ENCODE measurements around the gene SUOX. TPM values are rescaled to one million over a fixed set of nuclear protein-coding genes. Genes with fewer than 3 reads are reported as not detected.

Gene SUOX
- total and polyA plus RNA-seq, 4 donors, result 17.3 to 39.3 (median 33.0) TPM

DNA sequence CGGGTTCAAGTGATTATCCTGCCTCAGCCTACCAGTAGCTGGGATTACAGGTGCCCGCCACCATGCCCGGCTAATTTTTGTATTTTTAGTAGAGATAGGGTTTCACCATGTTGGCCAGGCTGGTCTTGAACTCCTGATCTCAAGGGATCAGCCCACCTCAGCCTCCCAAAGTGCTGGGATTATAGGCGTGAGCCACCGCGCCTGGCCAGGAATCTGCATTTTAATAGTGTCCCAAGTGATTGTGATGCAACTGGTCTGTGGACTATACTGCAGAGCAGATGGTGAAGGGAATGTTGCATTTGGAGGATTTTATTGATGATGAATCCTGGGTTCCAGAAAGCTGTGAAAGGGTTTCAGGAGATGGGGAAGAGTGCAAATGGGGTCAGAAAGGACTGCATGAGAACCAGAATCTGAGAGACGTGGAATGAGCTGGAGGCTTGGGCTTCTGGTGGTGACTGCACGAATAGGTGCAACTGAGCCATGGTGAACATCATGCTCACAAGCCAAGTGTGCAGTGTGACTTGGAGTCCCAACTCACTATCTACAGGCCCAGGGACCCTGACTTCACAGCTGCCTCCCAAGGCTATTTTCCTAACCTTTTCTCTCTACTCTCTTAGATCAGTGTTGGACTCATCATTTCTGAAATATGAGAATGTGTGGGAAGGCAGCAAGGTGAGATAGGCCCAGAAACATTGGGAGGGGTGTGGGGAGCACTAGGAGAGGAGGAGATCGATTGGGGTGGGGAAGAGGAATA is 49.1 kb downstream of the SUOX start:
- H3K27ac ChIP-seq (ENCODE audit: low read depth in 1 of 2, low read length in 2 of 2), result no peak overlapping the region
- H3K9ac ChIP-seq (ENCODE audit: low read depth in 1 of 2, low read length in 2 of 2), result no peak overlapping the region
- peaks cover 4 to 24% (median 16%) of the 10 kb centered on the region in 4 donors for H3K36me3 ChIP-seq (ENCODE audit: control insufficient read depth in 4 of 4, insufficient read depth in 3 of 4, low read depth in 1 of 4, low read length in 3 of 4)
- H3K4me1 ChIP-seq (ENCODE audit: control insufficient read depth in 4 of 4, insufficient read depth in 4 of 4, low read length in 3 of 4), result peaks cover 0 to 18% (median 10%) of the 10 kb centered on the region in 4 donors
- no peak overlapping the region for H3K4me3 ChIP-seq (ENCODE audit: low read depth in 1 of 3, low read length in 3 of 3)
- TF ChIP-seq, protein P1, sequence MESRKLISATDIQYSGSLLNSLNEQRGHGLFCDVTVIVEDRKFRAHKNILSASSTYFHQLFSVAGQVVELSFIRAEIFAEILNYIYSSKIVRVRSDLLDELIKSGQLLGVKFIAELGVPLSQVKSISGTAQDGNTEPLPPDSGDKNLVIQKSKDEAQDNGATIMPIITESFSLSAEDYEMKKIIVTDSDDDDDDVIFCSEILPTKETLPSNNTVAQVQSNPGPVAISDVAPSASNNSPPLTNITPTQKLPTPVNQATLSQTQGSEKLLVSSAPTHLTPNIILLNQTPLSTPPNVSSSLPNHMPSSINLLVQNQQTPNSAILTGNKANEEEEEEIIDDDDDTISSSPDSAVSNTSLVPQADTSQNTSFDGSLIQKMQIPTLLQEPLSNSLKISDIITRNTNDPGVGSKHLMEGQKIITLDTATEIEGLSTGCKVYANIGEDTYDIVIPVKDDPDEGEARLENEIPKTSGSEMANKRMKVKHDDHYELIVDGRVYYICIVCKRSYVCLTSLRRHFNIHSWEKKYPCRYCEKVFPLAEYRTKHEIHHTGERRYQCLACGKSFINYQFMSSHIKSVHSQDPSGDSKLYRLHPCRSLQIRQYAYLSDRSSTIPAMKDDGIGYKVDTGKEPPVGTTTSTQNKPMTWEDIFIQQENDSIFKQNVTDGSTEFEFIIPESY (IDR thresholded peaks at IDR 0.05), result no peak
- TF ChIP-seq, protein P2, sequence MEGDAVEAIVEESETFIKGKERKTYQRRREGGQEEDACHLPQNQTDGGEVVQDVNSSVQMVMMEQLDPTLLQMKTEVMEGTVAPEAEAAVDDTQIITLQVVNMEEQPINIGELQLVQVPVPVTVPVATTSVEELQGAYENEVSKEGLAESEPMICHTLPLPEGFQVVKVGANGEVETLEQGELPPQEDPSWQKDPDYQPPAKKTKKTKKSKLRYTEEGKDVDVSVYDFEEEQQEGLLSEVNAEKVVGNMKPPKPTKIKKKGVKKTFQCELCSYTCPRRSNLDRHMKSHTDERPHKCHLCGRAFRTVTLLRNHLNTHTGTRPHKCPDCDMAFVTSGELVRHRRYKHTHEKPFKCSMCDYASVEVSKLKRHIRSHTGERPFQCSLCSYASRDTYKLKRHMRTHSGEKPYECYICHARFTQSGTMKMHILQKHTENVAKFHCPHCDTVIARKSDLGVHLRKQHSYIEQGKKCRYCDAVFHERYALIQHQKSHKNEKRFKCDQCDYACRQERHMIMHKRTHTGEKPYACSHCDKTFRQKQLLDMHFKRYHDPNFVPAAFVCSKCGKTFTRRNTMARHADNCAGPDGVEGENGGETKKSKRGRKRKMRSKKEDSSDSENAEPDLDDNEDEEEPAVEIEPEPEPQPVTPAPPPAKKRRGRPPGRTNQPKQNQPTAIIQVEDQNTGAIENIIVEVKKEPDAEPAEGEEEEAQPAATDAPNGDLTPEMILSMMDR (IDR thresholded peaks at IDR 0.05; ENCODE audit: low read depth, low read length, missing input control), result no peak
- no peaks in the 10 kb centered on the region for H3K9me3 ChIP-seq (ENCODE audit: control insufficient read depth in 4 of 4, low read length in 3 of 4)
- DNase-seq (ENCODE audit: low spot score), result no peak
- no peaks in the 10 kb centered on the region for H3K27me3 ChIP-seq (ENCODE audit: control insufficient read depth in 4 of 4, insufficient read depth in 4 of 4, low read length in 3 of 4)
- 85% methylated on average over 9 of the region's 9 CpGs for WGBS

DNA sequence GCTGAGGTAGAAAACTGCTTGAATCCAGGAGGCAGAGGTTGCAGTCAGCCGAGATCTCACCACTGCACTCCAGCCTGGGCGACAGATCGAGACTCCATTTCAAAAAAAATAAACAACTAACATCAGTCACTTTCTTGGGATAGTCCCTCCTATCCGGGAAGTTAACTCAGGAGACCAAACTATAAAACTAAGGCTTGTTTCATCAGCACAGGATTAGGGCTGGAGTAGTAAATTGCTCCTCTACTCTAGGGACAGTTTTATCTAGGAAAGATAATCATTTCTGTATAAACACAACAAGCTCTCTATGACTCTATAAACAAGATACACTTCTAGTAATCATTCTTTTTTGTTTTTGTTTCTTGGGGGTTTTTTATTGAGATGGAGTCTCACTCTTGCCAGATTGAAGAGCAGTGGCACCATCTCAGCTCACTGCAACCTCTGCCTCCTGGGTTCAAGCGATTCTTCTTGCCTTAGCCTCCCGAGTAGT is 56.4 kb downstream of the SUOX start:
- WGBS, result 93% methylated on average over 6 of the region's 6 CpGs
- Histone ChIP-seq H3K4me3 (ENCODE audit: low read depth in 1 of 3, low read length in 3 of 3) (no peak overlapping the region), H3K9ac (ENCODE audit: low read depth in 1 of 2, low read length in 2 of 2) (no peak overlapping the region), H3K36me3 (ENCODE audit: control insufficient read depth in 4 of 4, insufficient read depth in 3 of 4, low read depth in 1 of 4, low read length in 3 of 4) (no peaks in the 10 kb centered on the region), H3K27ac (ENCODE audit: low read depth in 1 of 2, low read length in 2 of 2) (no peak overlapping the region), H3K27me3 (ENCODE audit: control insufficient read depth in 4 of 4, insufficient read depth in 4 of 4, low read length in 3 of 4) (no peaks in the 10 kb centered on the region), H3K9me3 (ENCODE audit: control insufficient read depth in 4 of 4, low read length in 3 of 4) (no peaks in the 10 kb centered on the region), H3K4me1 (ENCODE audit: control insufficient read depth in 4 of 4, insufficient read depth in 4 of 4, low read length in 3 of 4) (no peaks in the 10 kb centered on the region)
- DNase-seq (ENCODE audit: low spot score), result no peak
- TF ChIP-seq JUND (IDR thresholded peaks at IDR 0.05) (no peak), EGR1 (IDR thresholded peaks at IDR 0.05; ENCODE audit: low read depth in 2 of 2) (no peak), GABPA (IDR thresholded peaks at IDR 0.05 in 1 of 2, conservative IDR thresholded peaks at IDR 0.05 in 1 of 2) (no peak)
- TF ChIP-seq, protein P1 (IDR thresholded peaks at IDR 0.05), result no peak
- TF ChIP-seq, protein P3, sequence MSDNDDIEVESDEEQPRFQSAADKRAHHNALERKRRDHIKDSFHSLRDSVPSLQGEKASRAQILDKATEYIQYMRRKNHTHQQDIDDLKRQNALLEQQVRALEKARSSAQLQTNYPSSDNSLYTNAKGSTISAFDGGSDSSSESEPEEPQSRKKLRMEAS (IDR thresholded peaks at IDR 0.05), result no peak

Other genes with a start within 250 kb of the SUOX start
- 10 to 100 TPM; 19.1 to 29.5 TPM for gene SARNP, start 179.6 kb upstream of the SUOX start, total RNA-seq
- 10 to 100 TPM; 21.7 to 34.2 TPM for gene SARNP, start 179.6 kb upstream of the SUOX start, polyA plus RNA-seq
- gene ORMDL2, start 179.2 kb upstream of the SUOX start, total RNA-seq, result 10 to 100 TPM; 12.8 to 13.1 TPM
- gene ORMDL2, start 179.2 kb upstream of the SUOX start, polyA plus RNA-seq, result 10 to 100 TPM; 35.7 to 54.2 TPM
- gene DNAJC14, start 167.7 kb upstream of the SUOX start, total RNA-seq, result 10 to 100 TPM; 15.4 to 22.0 TPM
- gene DNAJC14, start 167.7 kb upstream of the SUOX start, polyA plus RNA-seq, result 10 to 100 TPM in 1 of 2 donors, 1 to 10 TPM in 1; 4.8 to 11.9 TPM
- gene MMP19, start 154.3 kb upstream of the SUOX start, total RNA-seq, result 1 to 10 TPM; 1.1 TPM
- 1 to 10 TPM; 1.6 to 2.4 TPM for gene MMP19, start 154.3 kb upstream of the SUOX start, polyA plus RNA-seq
- 10 to 100 TPM; 16.7 to 21.0 TPM for gene PYM1, start 69.4 kb upstream of the SUOX start, total RNA-seq
- gene PYM1, start 69.4 kb upstream of the SUOX start, polyA plus RNA-seq, result 10 to 100 TPM; 21.6 to 29.4 TPM
- 10 to 100 TPM in 1 of 2 donors, 1 to 10 TPM in 1; 6.9 to 10.5 TPM for gene DGKA, start 66.1 kb upstream of the SUOX start, total RNA-seq
- gene DGKA, start 66.1 kb upstream of the SUOX start, polyA plus RNA-seq, result 1 to 10 TPM; 2.1 to 3.3 TPM
- gene PMEL, start 31.2 kb upstream of the SUOX start, total RNA-seq, result 1 to 10 TPM; 1.1 to 4.5 TPM
- 1 to 10 TPM; 2.1 to 2.7 TPM for gene PMEL, start 31.2 kb upstream of the SUOX start, polyA plus RNA-seq
- gene CDK2, start 30.4 kb upstream of the SUOX start, total RNA-seq, result 10 to 100 TPM in 1 of 2 donors, 1 to 10 TPM in 1; 8.6 to 22.6 TPM
- gene CDK2, start 30.4 kb upstream of the SUOX start, polyA plus RNA-seq, result 1 to 10 TPM; 5.1 to 7.3 TPM
- gene RAB5B, start 23.2 kb upstream of the SUOX start, total RNA-seq, result 10 to 100 TPM; 40.7 to 44.0 TPM
- 10 to 100 TPM; 20.7 to 36.0 TPM for gene RAB5B, start 23.2 kb upstream of the SUOX start, polyA plus RNA-seq
- 1 to 10 TPM in 1 of 2 donors, under 1 TPM in 1; 0.47 to 1.9 TPM for gene IKZF4, start 23.8 kb downstream of the SUOX start, total RNA-seq
- gene IKZF4, start 23.8 kb downstream of the SUOX start, polyA plus RNA-seq, result under 1 TPM; 0.69 to 0.80 TPM
- gene RPS26, start 44.6 kb downstream of the SUOX start, total RNA-seq, result 100 to 1,000 TPM in 1 of 2 donors, 10 to 100 TPM in 1; 62.2 to 187 TPM
- gene RPS26, start 44.6 kb downstream of the SUOX start, polyA plus RNA-seq, result 100 to 1,000 TPM; 250 to 402 TPM
- gene ERBB3, start 82.9 kb downstream of the SUOX start, total RNA-seq, result 100 to 1,000 TPM in 1 of 2 donors, 10 to 100 TPM in 1; 69.0 to 141 TPM
- gene ERBB3, start 82.9 kb downstream of the SUOX start, polyA plus RNA-seq, result 10 to 100 TPM; 32.4 to 34.2 TPM
- 100 to 1,000 TPM in 1 of 2 donors, 10 to 100 TPM in 1; 74.3 to 148 TPM for gene PA2G4, start 107.3 kb downstream of the SUOX start, total RNA-seq
- gene PA2G4, start 107.3 kb downstream of the SUOX start, polyA plus RNA-seq, result 10 to 100 TPM; 56.8 to 62.9 TPM
- 1,000 to 10,000 TPM in 1 of 2 donors, 100 to 1,000 TPM in 1; 979 to 1,323 TPM for gene RPL41, start 119.4 kb downstream of the SUOX start, total RNA-seq
- gene RPL41, start 119.4 kb downstream of the SUOX start, polyA plus RNA-seq, result 1,000 to 10,000 TPM; 1,640 to 2,155 TPM
- gene ZC3H10, start 121.0 kb downstream of the SUOX start, total RNA-seq, result 1 to 10 TPM; 2.0 to 5.2 TPM
- gene ZC3H10, start 121.0 kb downstream of the SUOX start, polyA plus RNA-seq, result 1 to 10 TPM; 1.3 to 1.8 TPM
- gene ESYT1, start 131.0 kb downstream of the SUOX start, total RNA-seq, result 10 to 100 TPM; 59.5 to 93.5 TPM
- 10 to 100 TPM; 41.0 to 58.1 TPM for gene ESYT1, start 131.0 kb downstream of the SUOX start, polyA plus RNA-seq
- gene MYL6B, start 155.3 kb downstream of the SUOX start, total RNA-seq, result 10 to 100 TPM in 1 of 2 donors, 1 to 10 TPM in 1; 3.7 to 14.2 TPM
- gene MYL6B, start 155.3 kb downstream of the SUOX start, polyA plus RNA-seq, result 10 to 100 TPM; 11.2 to 13.9 TPM
- gene MYL6, start 161.1 kb downstream of the SUOX start, total RNA-seq, result 100 to 1,000 TPM; 298 to 482 TPM
- 100 to 1,000 TPM; 766 to 975 TPM for gene MYL6, start 161.1 kb downstream of the SUOX start, polyA plus RNA-seq
- 10 to 100 TPM; 20.5 to 24.6 TPM for gene SMARCC2, start 192.2 kb downstream of the SUOX start, total RNA-seq
- gene SMARCC2, start 192.2 kb downstream of the SUOX start, polyA plus RNA-seq, result 10 to 100 TPM; 12.8 to 24.8 TPM
- 10 to 100 TPM; 22.1 to 31.8 TPM for gene RNF41, start 224.6 kb downstream of the SUOX start, total RNA-seq
- 10 to 100 TPM in 1 of 2 donors, 1 to 10 TPM in 1; 7.6 to 11.5 TPM for gene RNF41, start 224.6 kb downstream of the SUOX start, polyA plus RNA-seq
- gene NABP2, start 227.1 kb downstream of the SUOX start, total RNA-seq, result 10 to 100 TPM; 10.8 to 13.1 TPM
- 10 to 100 TPM; 12.1 to 14.5 TPM for gene NABP2, start 227.1 kb downstream of the SUOX start, polyA plus RNA-seq
- gene SLC39A5, start 232.8 kb downstream of the SUOX start, total RNA-seq, result 100 to 1,000 TPM; 157 to 195 TPM
- gene SLC39A5, start 232.8 kb downstream of the SUOX start, polyA plus RNA-seq, result 100 to 1,000 TPM; 125 to 126 TPM

All from liver (tissue), 9 donors.